HepG2 (cell line): ENCODE data around the gene KDM2B. TPM values are rescaled to one million over a fixed set of nuclear protein-coding genes. Genes with fewer than 3 reads are reported as not detected.

Experiments used
- ATAC-seq: fragments of 200-7000 bp; cut with Tn5 transposase; 3 replicates; pipeline ENCODE4 v1.9.1; 2020; ENCODE audit warnings: mild to moderate bottlenecking, moderate library complexity
- BruUV-seq: library from RNA; stranded (reverse); fragments of 400-500 nt; replicated peaks from 2 replicates; lab custom pipeline; 2021; lab: Mats Ljungman, UMichigan
- CTCF ChIA-PET: fragments of 300-600 bp; formaldehyde crosslinking; extraction: SDS; loops from one replicate; lab custom pipeline; 2021; ENCODE audit warnings: low total read pairs, inconsistent platforms, low intra/inter-chr PET ratio; lab: Yijun Ruan, JAX
- POLR2A ChIA-PET: fragments of 350-600 bp; sonication (Branson Sonifier 250); formaldehyde crosslinking; loops from one replicate; lab custom pipeline; 2020; ENCODE audit warnings: antibody characterized with exemption, inconsistent platforms; lab: Yijun Ruan, JAX
- DNase-seq: peaks from one replicate; pipeline ENCODE4 v3.0.0-alpha.2; 2015; ENCODE audit warnings: low spot score
- FAIRE-seq: peaks from 3 replicates; lab custom pipeline; 2011; peaks lifted over from hg19 to GRCh38; lab: Jason Lieb, UNC
- H2AFZ ChIP-seq: one replicate; pipeline ENCODE4 v1.6.1; 2011; ENCODE audit warnings: low read length, inconsistent platforms
- H3K27ac ChIP-seq: fragments of 300-600 bp; 3 replicates; pipeline ENCODE4 v1.8.0; 2011; ENCODE audit warnings: mixed run types, mild to moderate bottlenecking, mixed read lengths, low read length, inconsistent platforms; ENCODE audit not compliant: insufficient read depth; ENCODE audit errors: extremely low read length
- H3K27me3 ChIP-seq, 2 experiments: fragments of 200-600 bp in 1 of 2; 2 replicates in 1 of 2; 3 replicates in 1 of 2; pipeline versions ENCODE4 v1.6.0 to v1.8.0; 2011; ENCODE audit warnings: low read length in 2 of 2, mild to moderate bottlenecking in 2 of 2, moderate library complexity in 2 of 2, inconsistent platforms in 1 of 2; ENCODE audit not compliant: insufficient read depth in 2 of 2, control insufficient read depth in 1 of 2
- H3K36me3 ChIP-seq, 2 experiments: fragments of 200-600 bp in 1 of 2; replicated peaks in 1 of 2; 2 replicates in 1 of 2; 3 replicates in 1 of 2; pipeline versions ENCODE4 v1.5.1 to v1.8.0; 2011; ENCODE audit warnings: low read length in 2 of 2, inconsistent platforms in 1 of 2; ENCODE audit not compliant: insufficient read depth in 2 of 2, control insufficient read depth in 1 of 2
- H3K4me1 ChIP-seq: 2 replicates; pipeline ENCODE4 v1.5.1; 2012; ENCODE audit warnings: low read length, inconsistent platforms; ENCODE audit not compliant: insufficient read depth
- H3K4me2 ChIP-seq: 2 replicates; pipeline ENCODE4 v1.6.0; 2011; ENCODE audit warnings: low read depth, low read length, inconsistent platforms
- H3K4me3 ChIP-seq, 3 experiments: fragments of 200-600 bp in 1 of 3; sonication (generic), shearing (Covaris generic) in 1 of 3; replicated peaks in 1 of 3; 2 replicates each; pipeline ENCODE4 v1.5.1; 2011 to 2016; ENCODE audit warnings: low read length in 3 of 3, inconsistent platforms in 2 of 3, low read depth in 2 of 3, mild to moderate bottlenecking in 2 of 3, control low read depth in 1 of 3, mixed read lengths in 1 of 3; ENCODE audit not compliant: insufficient read depth in 1 of 3
- H3K79me2 ChIP-seq: one replicate; pipeline ENCODE4 v1.6.1; 2011; ENCODE audit warnings: low read length, inconsistent platforms; ENCODE audit not compliant: insufficient read depth
- H3K9ac ChIP-seq: 2 replicates; pipeline ENCODE4 v1.6.0; 2011; ENCODE audit warnings: mild to moderate bottlenecking, low read depth, low read length, inconsistent platforms; ENCODE audit not compliant: insufficient read depth
- H3K9me3 ChIP-seq: 2 replicates; pipeline ENCODE4 v1.5.1; 2012; ENCODE audit warnings: mild to moderate bottlenecking, low read length
- H4K20me1 ChIP-seq: 2 replicates; pipeline ENCODE4 v1.6.0; 2011; ENCODE audit warnings: inconsistent platforms, mild to moderate bottlenecking, low read length, moderate library complexity; ENCODE audit not compliant: insufficient read depth
- FLYWCH1 ChIP-seq: sonication (generic); formaldehyde crosslinking; IDR thresholded peaks from 2 replicates; pipeline ENCODE4 v1.8.1; 2023; ENCODE audit warnings: mild to moderate bottlenecking, missing genetic modification reagents
- FOSL2 ChIP-seq: sonication (generic); formaldehyde crosslinking; IDR thresholded peaks from 2 replicates; pipeline ENCODE4 v1.4.0; 2020; ENCODE audit warnings: missing genetic modification reagents
- FOXJ3 ChIP-seq: sonication (generic); formaldehyde crosslinking; IDR thresholded peaks from 2 replicates; pipeline ENCODE4 v1.4.0; 2020; ENCODE audit warnings: missing genetic modification reagents, mild to moderate bottlenecking, borderline replicate concordance
- GATA4 ChIP-seq: sonication (generic); IDR thresholded peaks from 2 replicates; pipeline ENCODE4 v1.6.1; 2016; ENCODE audit warnings: antibody characterized with exemption, low read depth, borderline replicate concordance
- MEF2D ChIP-seq: sonication (generic); formaldehyde crosslinking; IDR thresholded peaks from 2 replicates; pipeline ENCODE4 v1.5.1; 2020; ENCODE audit warnings: mild to moderate bottlenecking, missing genetic modification reagents
- MYC ChIP-seq: sonication (generic); formaldehyde crosslinking; IDR thresholded peaks from 2 replicates; pipeline ENCODE4 v1.9.0; 2021; ENCODE audit warnings: missing genetic modification reagents, borderline replicate concordance
- NCOA5 ChIP-seq: sonication (generic); formaldehyde crosslinking; IDR thresholded peaks from 2 replicates; pipeline ENCODE4 v1.4.0; 2020; ENCODE audit warnings: missing genetic modification reagents
- NFE2L1 ChIP-seq: sonication (generic); formaldehyde crosslinking; IDR thresholded peaks from 2 replicates; pipeline ENCODE4 v1.4.0; 2020; ENCODE audit warnings: missing genetic modification reagents, mild to moderate bottlenecking, borderline replicate concordance
- PRDM15 ChIP-seq: sonication (generic); formaldehyde crosslinking; IDR thresholded peaks from 2 replicates; pipeline ENCODE4 v1.4.0; 2020; ENCODE audit warnings: missing genetic modification reagents
- PREB ChIP-seq: sonication (generic); formaldehyde crosslinking; IDR thresholded peaks from 2 replicates; pipeline ENCODE4 v1.4.0; 2020; ENCODE audit warnings: missing genetic modification reagents
- TAF1 ChIP-seq: sonication (generic); formaldehyde crosslinking; IDR thresholded peaks from 2 replicates; pipeline ENCODE4 v1.4.0; 2020; ENCODE audit warnings: missing genetic modification reagents
- TBL1XR1 ChIP-seq: fragments of 150-350 bp; IDR thresholded peaks from 2 replicates; pipeline ENCODE4 v1.6.1; 2014; ENCODE audit warnings: borderline replicate concordance, low read length; ENCODE audit not compliant: partially characterized antibody
- TCF7L2 ChIP-seq: IDR thresholded peaks from 2 replicates; pipeline ENCODE4 v1.6.1; 2011; ENCODE audit warnings: mild to moderate bottlenecking, low read depth, low read length, moderate library complexity
- TFDP1 ChIP-seq: IDR thresholded peaks from 2 replicates; pipeline ENCODE4 v1.6.1; 2016; ENCODE audit warnings: missing compliant biosample characterization, missing genetic modification reagents, borderline replicate concordance
- ZBTB20 ChIP-seq: sonication (generic); formaldehyde crosslinking; IDR thresholded peaks from 2 replicates; pipeline ENCODE4 v1.8.1; 2023; ENCODE audit warnings: missing genetic modification reagents, low read depth, mild to moderate bottlenecking, borderline replicate concordance
- ZFP36 ChIP-seq: fragments of 150-350 bp; IDR thresholded peaks from 2 replicates; pipeline ENCODE4 v1.6.1; 2018; ENCODE audit warnings: borderline replicate concordance, low read length, low read depth; ENCODE audit not compliant: partially characterized antibody
- ZNF101 ChIP-seq: sonication (generic); formaldehyde crosslinking; IDR thresholded peaks from 2 replicates; pipeline ENCODE4 v1.4.0; 2020; ENCODE audit warnings: mild to moderate bottlenecking, low read depth, missing genetic modification reagents, borderline replicate concordance
- ZNF367 ChIP-seq: sonication (generic); formaldehyde crosslinking; IDR thresholded peaks from 2 replicates; pipeline ENCODE4 v1.4.0; 2020; ENCODE audit warnings: missing genetic modification reagents, borderline replicate concordance
- ZNF580 ChIP-seq: IDR thresholded peaks from 2 replicates; pipeline ENCODE4 v1.6.1; 2016; ENCODE audit warnings: low read depth, borderline replicate concordance
- WGBS: methylation state at CpG from one replicate; pipeline ENCODE4 v1.1.6; 2017; ENCODE audit warnings: low lambda C conversion rate; 5-methylcytosine and 5-hydroxymethylcytosine counted together
- in situ Hi-C: cut with HindIII; loops from 2 replicates; pipeline ENCODE4 v1.10.0; 2017; ENCODE audit warnings: low pct_unique_long_range_greater_than_20kb; ENCODE audit not compliant: extremely low pct_ligation_motif_present
- intact Hi-C: fragments of 100-400 bp; cut with micrococcal nuclease; formaldehyde crosslinking; loops from one replicate; pipeline ENCODE4 v1.10.0; 2022; ENCODE audit not compliant: unreplicated experiment
- polyA plus RNA-seq, 8 experiments: library from polyadenylated mRNA; depleted of rRNA in 3 of 8; stranded (reverse) in 7 of 8; unstranded in 1 of 8; fragments of >200 nt; fragmentation: Illumina TruSeq in 4 of 8; extraction: Trizol in 4 of 8; gene quantifications; 2 replicates each; pipeline versions ENCODE4 v1.2.1 to v1.2.3, GENCODE V29; 2011 to 2016; ENCODE audit warnings: low read depth in 4 of 8, missing spikeins in 1 of 8, mixed read lengths in 1 of 8; ENCODE audit not compliant: insufficient read depth in 1 of 8
- total RNA-seq, 5 experiments: library from RNA; depleted of rRNA; stranded (reverse); fragments of >200 nt; fragmentation: Illumina TruSeq; extraction: Trizol; gene quantifications; 2 replicates each; pipeline ENCODE4 v1.2.3, GENCODE V29; 2016; ENCODE audit warnings: low read depth in 1 of 5

The KDM2B gene
- total and polyA plus RNA-seq, 2 of the 13 experiments (the other 11 are each of a cell fraction or from before 2014, with no cell fraction given) = 17.5 to 26.1 TPM

GRCh38 chr12:121576851-121577391 is 3.9 kb downstream of the KDM2B start:
- H3K9me3 ChIP-seq = no peaks in the 10 kb centered on the region
- H3K4me2 ChIP-seq = no peak overlapping the region
- peak; percentile 40 for DNase-seq
- no peaks in the 10 kb centered on the region for H4K20me1 ChIP-seq
- no peak overlapping the region for H3K4me3 ChIP-seq
- H3K4me1 ChIP-seq = peaks cover 43% of the 10 kb centered on the region
- no peak overlapping the region for H3K9ac ChIP-seq
- no peak for ATAC-seq
- intact Hi-C loops (no loop called here), in situ Hi-C loops (no loop called here)
- BruUV-seq = no TSS peak
- H3K79me2 ChIP-seq = no peaks in the 10 kb centered on the region
- POLR2A ChIA-PET = interaction anchor here (0.5 to 1.0 kb wide), 3 partner anchors 9 to 593 kb away, joined by 3 to 4 read pairs (median 3); partner anchors contain the start of gene ORAI1
- H3K27ac ChIP-seq = no peak overlapping the region
- no peaks in the 10 kb centered on the region for H3K27me3 ChIP-seq
- WGBS = 59% methylated on average over 4 of the region's 4 CpGs
- CTCF ChIA-PET = no interaction called here
- H3K36me3 ChIP-seq = peaks cover 0 to 6% of the 10 kb centered on the region in 2 experiments; a peak in 2 of 5 replicates
- no peak for FAIRE-seq
- H2AFZ ChIP-seq = no peak overlapping the region
- TF ChIP-seq TBL1XR1 = no peak
- TF ChIP-seq TCF7L2 = no peak
- no peak for TF ChIP-seq NCOA5 (CRISPR knock-in tag)
- TF ChIP-seq ZFP36 = no peak
- no peak for TF ChIP-seq PRDM15 (CRISPR knock-in tag)
- TF ChIP-seq ZBTB20 (CRISPR knock-in tag) = no peak
- TF ChIP-seq FLYWCH1 (CRISPR knock-in tag) = no peak
- no peak for TF ChIP-seq TFDP1 (CRISPR knock-in tag)
- no peak for TF ChIP-seq ZNF101 (CRISPR knock-in tag)
- no peak for TF ChIP-seq NFE2L1
- TF ChIP-seq FOXJ3 = no peak
- TF ChIP-seq GATA4 = no peak
- no peak for TF ChIP-seq MEF2D (CRISPR knock-in tag)
- no peak for TF ChIP-seq TAF1 (CRISPR knock-in tag)
- TF ChIP-seq PREB = no peak
- no peak for TF ChIP-seq FOSL2
- no peak for TF ChIP-seq ZNF367 (CRISPR knock-in tag)
- TF ChIP-seq ZNF580 (CRISPR knock-in tag) = no peak
- TF ChIP-seq MYC (CRISPR knock-in tag) = no peak
